Neural cell (in vitro differentiated cells): ENCODE measurements around the gene SLC12A9. TPM values are rescaled to one million over a fixed set of nuclear protein-coding genes. Genes with fewer than 3 reads are reported as not detected.

ENCODE experiments used
- H2AFZ ChIP-seq: fragments of 200-600, 300-800 bp; sonication (generic), shearing (Covaris generic); 2 replicates; pipeline ENCODE4 v1.6.0; 2014; ENCODE audit warnings: low read depth, mild to moderate bottlenecking, antibody characterized with exemption, low read length, moderate library complexity
- H3F3A ChIP-seq: fragments of 200-600 bp; shearing (Covaris generic); 2 replicates; pipeline ENCODE4 v1.6.1; 2016; ENCODE audit warnings: mild to moderate bottlenecking, moderate library complexity, mixed read lengths, antibody characterized with exemption, low read length; ENCODE audit not compliant: insufficient read depth, poor library complexity, severe bottlenecking
- H3K27ac ChIP-seq: fragments of 200-600, 300-800 bp; sonication (generic), shearing (Covaris generic); 2 replicates; pipeline ENCODE4 v1.5.1; 2014; ENCODE audit warnings: mild to moderate bottlenecking, low read length, moderate library complexity
- H3K27me3 ChIP-seq: fragments of 300-800, 200-600 bp; sonication (generic), shearing (Covaris generic); 2 replicates; pipeline ENCODE4 v1.6.0; 2014; ENCODE audit warnings: mild to moderate bottlenecking, low read depth, low read length, moderate library complexity; ENCODE audit not compliant: insufficient read depth
- H3K36me3 ChIP-seq: fragments of 300-800, 200-600 bp; sonication (generic), shearing (Covaris generic); 2 replicates; pipeline ENCODE4 v1.5.1; 2014; ENCODE audit warnings: mild to moderate bottlenecking, antibody characterized with exemption, low read length, moderate library complexity; ENCODE audit not compliant: insufficient read depth
- H3K4me2 ChIP-seq: fragments of 300-800, 200-600 bp; sonication (generic), shearing (Covaris generic); 2 replicates; pipeline ENCODE4 v1.6.0; 2014; ENCODE audit warnings: mild to moderate bottlenecking, low read length
- H3K4me3 ChIP-seq: fragments of 300-800, 200-600 bp; sonication (generic), shearing (Covaris generic); 2 replicates; pipeline ENCODE4 v1.5.1; 2014; ENCODE audit warnings: mild to moderate bottlenecking, low read length, moderate library complexity
- H3K79me2 ChIP-seq: fragments of 200-600 bp; shearing (Covaris generic); replicated peaks from 2 replicates; pipeline ENCODE4 v1.6.0; 2014; ENCODE audit warnings: mild to moderate bottlenecking, low read length, moderate library complexity; ENCODE audit not compliant: insufficient read depth
- H3K9ac ChIP-seq: fragments of 300-800, 200-600 bp; sonication (generic), shearing (Covaris generic); 2 replicates; pipeline ENCODE4 v1.6.1; 2016; ENCODE audit warnings: mild to moderate bottlenecking, low read length, mixed read lengths
- H3K9me2 ChIP-seq: fragments of 200-600 bp; shearing (Covaris generic); 2 replicates; pipeline ENCODE4 v1.6.1; 2016; ENCODE audit warnings: mild to moderate bottlenecking, low read length, mixed read lengths; ENCODE audit not compliant: insufficient read depth
- H3K9me3 ChIP-seq: fragments of 200-600, 300-800 bp; sonication (generic), shearing (Covaris generic); 2 replicates; pipeline ENCODE4 v1.6.1; 2016; ENCODE audit warnings: mild to moderate bottlenecking, mixed run types, low read length, moderate library complexity, mixed read lengths
- H4K20me1 ChIP-seq: fragments of 200-600 bp; shearing (Covaris generic); 2 replicates; pipeline ENCODE4 v1.6.1; 2016; ENCODE audit warnings: mild to moderate bottlenecking, mixed run types; ENCODE audit not compliant: insufficient read depth
- EP300 ChIP-seq: fragments of 450-650 bp; conservative IDR thresholded peaks from 2 replicates; pipeline ENCODE4 v1.6.1; 2014; ENCODE audit warnings: antibody characterized with exemption, mild to moderate bottlenecking, moderate library complexity; ENCODE audit not compliant: poor library complexity, severe bottlenecking
- EZH2 ChIP-seq: fragments of 200-600, 300-800 bp; shearing (Covaris generic), sonication (generic); IDR thresholded peaks from 2 replicates; pipeline ENCODE4 v1.6.1; 2014; ENCODE audit warnings: antibody characterized with exemption, low read length, borderline replicate concordance, mild to moderate bottlenecking; ENCODE audit not compliant: insufficient read depth, poor library complexity, severe bottlenecking
- MXI1 ChIP-seq: fragments of 450-650 bp; conservative IDR thresholded peaks from 2 replicates; pipeline ENCODE4 v1.6.1; 2014; ENCODE audit warnings: antibody characterized with exemption, mild to moderate bottlenecking; ENCODE audit not compliant: poor library complexity, severe bottlenecking
- POLR2AphosphoS5 ChIP-seq: IDR thresholded peaks from 2 replicates; pipeline ENCODE4 v1.6.1; 2012
- RAD21 ChIP-seq: fragments of 450-650 bp; conservative IDR thresholded peaks from 2 replicates; pipeline ENCODE4 v1.6.1; 2014; ENCODE audit warnings: antibody characterized with exemption, mild to moderate bottlenecking, moderate library complexity
- SMC3 ChIP-seq: fragments of 450-650 bp; conservative IDR thresholded peaks from 2 replicates; pipeline ENCODE4 v1.6.1; 2014; ENCODE audit warnings: antibody characterized with exemption, mild to moderate bottlenecking, moderate library complexity; ENCODE audit not compliant: poor library complexity
- TAF1 ChIP-seq: IDR thresholded peaks from 2 replicates; pipeline ENCODE4 v1.6.1; 2012; ENCODE audit warnings: low read depth
- polyA plus RNA-seq: library from polyadenylated mRNA; depleted of rRNA; stranded (reverse); fragments of >200 nt; gene quantifications from 2 replicates; pipeline ENCODE4 v1.2.3, GENCODE V29; 2014
- TF ChIP-seq, protein P1 (sequence below): IDR thresholded peaks from 2 replicates; pipeline ENCODE4 v1.6.1; 2012; ENCODE audit warnings: borderline replicate concordance
- TF ChIP-seq, protein P2 (sequence below): fragments of 450-650 bp; IDR thresholded peaks from 2 replicates; pipeline ENCODE4 v1.5.1; 2014; ENCODE audit warnings: antibody characterized with exemption, mild to moderate bottlenecking, moderate library complexity; ENCODE audit not compliant: poor library complexity, severe bottlenecking

SLC12A9 gene
- polyA plus RNA-seq, 1 donor from 2014 or later: 21.2 TPM

DNA sequence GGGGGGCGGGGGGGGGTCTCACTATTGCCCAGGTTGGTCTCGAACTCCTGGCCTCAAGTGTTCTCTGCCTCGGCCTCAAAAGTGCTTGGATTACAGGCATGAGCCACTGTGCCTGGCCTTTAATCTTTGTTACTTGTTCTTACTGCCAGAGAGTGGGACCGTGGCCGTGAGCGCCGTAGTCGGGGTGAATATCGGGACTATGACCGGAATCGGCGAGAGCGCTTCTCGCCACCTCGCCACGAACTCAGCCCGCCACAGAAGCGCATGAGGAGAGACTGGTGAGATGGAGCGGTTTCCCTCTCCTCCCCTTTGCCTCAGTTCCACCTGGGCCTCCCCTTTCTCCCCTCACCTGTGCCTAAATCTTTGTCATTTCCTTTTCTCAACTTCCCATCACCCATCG is 28.6 kb downstream of the SLC12A9 start:
- Histone ChIP-seq H3K4me3 (no peak overlapping the region), H3K9me3 (no peaks in the 10 kb centered on the region), H3K4me2 (no peak overlapping the region), H2AFZ (no peak overlapping the region), H3K27ac (no peak overlapping the region), H3F3A (no peaks in the 10 kb centered on the region), H3K9me2 (no peaks in the 10 kb centered on the region), H4K20me1 (peaks cover 6% of the 10 kb centered on the region), H3K79me2 (peaks cover 46% of the 10 kb centered on the region), H3K9ac (no peak overlapping the region), H3K27me3 (no peaks in the 10 kb centered on the region), H3K36me3 (no peaks in the 10 kb centered on the region)
- TF ChIP-seq, protein P1, sequence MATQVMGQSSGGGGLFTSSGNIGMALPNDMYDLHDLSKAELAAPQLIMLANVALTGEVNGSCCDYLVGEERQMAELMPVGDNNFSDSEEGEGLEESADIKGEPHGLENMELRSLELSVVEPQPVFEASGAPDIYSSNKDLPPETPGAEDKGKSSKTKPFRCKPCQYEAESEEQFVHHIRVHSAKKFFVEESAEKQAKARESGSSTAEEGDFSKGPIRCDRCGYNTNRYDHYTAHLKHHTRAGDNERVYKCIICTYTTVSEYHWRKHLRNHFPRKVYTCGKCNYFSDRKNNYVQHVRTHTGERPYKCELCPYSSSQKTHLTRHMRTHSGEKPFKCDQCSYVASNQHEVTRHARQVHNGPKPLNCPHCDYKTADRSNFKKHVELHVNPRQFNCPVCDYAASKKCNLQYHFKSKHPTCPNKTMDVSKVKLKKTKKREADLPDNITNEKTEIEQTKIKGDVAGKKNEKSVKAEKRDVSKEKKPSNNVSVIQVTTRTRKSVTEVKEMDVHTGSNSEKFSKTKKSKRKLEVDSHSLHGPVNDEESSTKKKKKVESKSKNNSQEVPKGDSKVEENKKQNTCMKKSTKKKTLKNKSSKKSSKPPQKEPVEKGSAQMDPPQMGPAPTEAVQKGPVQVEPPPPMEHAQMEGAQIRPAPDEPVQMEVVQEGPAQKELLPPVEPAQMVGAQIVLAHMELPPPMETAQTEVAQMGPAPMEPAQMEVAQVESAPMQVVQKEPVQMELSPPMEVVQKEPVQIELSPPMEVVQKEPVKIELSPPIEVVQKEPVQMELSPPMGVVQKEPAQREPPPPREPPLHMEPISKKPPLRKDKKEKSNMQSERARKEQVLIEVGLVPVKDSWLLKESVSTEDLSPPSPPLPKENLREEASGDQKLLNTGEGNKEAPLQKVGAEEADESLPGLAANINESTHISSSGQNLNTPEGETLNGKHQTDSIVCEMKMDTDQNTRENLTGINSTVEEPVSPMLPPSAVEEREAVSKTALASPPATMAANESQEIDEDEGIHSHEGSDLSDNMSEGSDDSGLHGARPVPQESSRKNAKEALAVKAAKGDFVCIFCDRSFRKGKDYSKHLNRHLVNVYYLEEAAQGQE: no peak
- TF ChIP-seq POLR2AphosphoS5 (no peak), EP300 (no peak), MXI1 (no peak), SMC3 (no peak), EZH2 (no peak), RAD21 (no peak), TAF1 (no peak)
- TF ChIP-seq, protein P2, sequence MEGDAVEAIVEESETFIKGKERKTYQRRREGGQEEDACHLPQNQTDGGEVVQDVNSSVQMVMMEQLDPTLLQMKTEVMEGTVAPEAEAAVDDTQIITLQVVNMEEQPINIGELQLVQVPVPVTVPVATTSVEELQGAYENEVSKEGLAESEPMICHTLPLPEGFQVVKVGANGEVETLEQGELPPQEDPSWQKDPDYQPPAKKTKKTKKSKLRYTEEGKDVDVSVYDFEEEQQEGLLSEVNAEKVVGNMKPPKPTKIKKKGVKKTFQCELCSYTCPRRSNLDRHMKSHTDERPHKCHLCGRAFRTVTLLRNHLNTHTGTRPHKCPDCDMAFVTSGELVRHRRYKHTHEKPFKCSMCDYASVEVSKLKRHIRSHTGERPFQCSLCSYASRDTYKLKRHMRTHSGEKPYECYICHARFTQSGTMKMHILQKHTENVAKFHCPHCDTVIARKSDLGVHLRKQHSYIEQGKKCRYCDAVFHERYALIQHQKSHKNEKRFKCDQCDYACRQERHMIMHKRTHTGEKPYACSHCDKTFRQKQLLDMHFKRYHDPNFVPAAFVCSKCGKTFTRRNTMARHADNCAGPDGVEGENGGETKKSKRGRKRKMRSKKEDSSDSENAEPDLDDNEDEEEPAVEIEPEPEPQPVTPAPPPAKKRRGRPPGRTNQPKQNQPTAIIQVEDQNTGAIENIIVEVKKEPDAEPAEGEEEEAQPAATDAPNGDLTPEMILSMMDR: no peak

DNA sequence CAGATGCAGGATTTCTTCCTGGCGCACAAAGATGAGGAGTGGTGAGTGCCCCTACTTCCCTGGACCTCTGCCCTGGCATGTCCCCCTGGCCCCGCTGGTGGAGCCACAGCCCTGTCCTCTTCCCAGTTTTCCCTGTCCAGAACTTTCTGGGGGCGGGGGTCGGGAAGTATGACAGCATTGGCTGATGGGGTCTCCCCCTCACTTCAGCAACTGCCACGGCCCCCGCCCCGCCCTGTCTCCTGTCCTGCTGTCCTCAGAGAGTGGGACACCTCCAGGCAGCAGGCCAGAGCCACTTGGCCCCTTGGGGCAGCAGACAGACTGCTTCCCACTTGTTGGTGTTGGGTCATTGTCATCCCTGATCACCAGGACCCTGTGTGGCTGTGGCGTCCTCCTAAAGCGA is 29.7 kb downstream of the SLC12A9 start:
- Histone ChIP-seq H3K4me2 (no peak overlapping the region), H3K4me3 (no peak overlapping the region), H3K79me2 (peaks cover 36% of the 10 kb centered on the region), H3K27me3 (no peaks in the 10 kb centered on the region), H2AFZ (no peak overlapping the region), H4K20me1 (peaks cover 6% of the 10 kb centered on the region), H3K36me3 (peaks cover 2% of the 10 kb centered on the region), H3K9me2 (no peaks in the 10 kb centered on the region), H3F3A (no peaks in the 10 kb centered on the region), H3K27ac (no peak overlapping the region), H3K9me3 (no peaks in the 10 kb centered on the region), H3K9ac (no peak overlapping the region)
- TF ChIP-seq MXI1 (no peak), TAF1 (no peak), RAD21 (no peak), POLR2AphosphoS5 (no peak), EZH2 (no peak), EP300 (no peak), SMC3 (no peak)
- TF ChIP-seq, protein P1: no peak
- TF ChIP-seq, protein P2: no peak
